NCI-H345 treated with DMSO at 0.1 percent for 48 hours (cell line): Measurements from ENCODE around the gene TOR2A.

Source experiments
- DNase-seq: peaks from one replicate; lab custom pipeline; 2025; ENCODE audit not compliant: unreplicated experiment; lab: John Stamatoyannopoulos, UW

Gene TOR2A

GRCh38 chr9:127721391-127721821, 13.7 kb downstream of the TOR2A start:
- DNase-seq: no peak

- no peak for DNase-seq
Observed at GRCh38 chr9:127720865-127721227, 14.2 kb downstream of the TOR2A start.

- DNase-seq: no peak
Observed at GRCh38 chr9:127720031-127720864, 14.8 kb downstream of the TOR2A start.

- DNase-seq: no peak
Observed at GRCh38 chr9:127717766-127718165, 17.3 kb downstream of the TOR2A start.

GRCh38 chr9:127716412-127716811, 18.7 kb downstream of the TOR2A start:
- DNase-seq: no peak

GRCh38 chr9:127715470-127716337, 19.4 kb downstream of the TOR2A start, which contains the start of the genes PTRH1 and TTC16:
Gene PTRH1 (minus strand): TSS chr9:127715663. CDS start chr9:127715639, 24 bp downstream.
Gene TTC16 (plus strand): TSS chr9:127716079. CDS start chr9:127716146, 67 bp downstream.
- DNase-seq: peak; percentile 90

GRCh38 chr9:127714951-127715469, 20.1 kb downstream of the TOR2A start:
- no peak for DNase-seq

- no peak for DNase-seq
Observed at GRCh38 chr9:127714020-127714750, 20.9 kb downstream of the TOR2A start.

- no peak for DNase-seq
Observed at GRCh38 chr9:127712867-127713266, 22.2 kb downstream of the TOR2A start.

GRCh38 chr9:127712371-127712770, 22.7 kb downstream of the TOR2A start:
- DNase-seq: no peak

- DNase-seq: peak; percentile 65
Observed at GRCh38 chr9:127711831-127712274, 23.2 kb downstream of the TOR2A start.

- no peak for DNase-seq
Observed at GRCh38 chr9:127711226-127711701, 23.8 kb downstream of the TOR2A start.

- no peak for DNase-seq
Observed at GRCh38 chr9:127710204-127710783, 24.8 kb downstream of the TOR2A start.

GRCh38 chr9:127708952-127709587, 26.0 kb downstream of the TOR2A start:
- DNase-seq: no peak

- no peak for DNase-seq
Observed at GRCh38 chr9:127707766-127708165, 27.3 kb downstream of the TOR2A start.

GRCh38 chr9:127706836-127707241, 28.3 kb downstream of the TOR2A start, which contains the start of gene CFAP157:
Gene CFAP157 (plus strand): TSS chr9:127706988. CDS start chr9:127707032, 44 bp downstream.
- DNase-seq: no peak

GRCh38 chr9:127705577-127706379, 29.3 kb downstream of the TOR2A start:
- no peak for DNase-seq

- no peak for DNase-seq
Observed at GRCh38 chr9:127703289-127703946, 31.7 kb downstream of the TOR2A start.
